Superior temporal gyrus (tissue), 1 donor: Measurements from ENCODE around the gene WASF3.
"Not testable (repeated sequence)": the region's sequence is repeated elsewhere in the genome, so short reads cannot be mapped to it uniquely, and the experiment has no call there.

Experiments
- DNase-seq: peaks from one replicate; pipeline ENCODE4 v3.0.0-alpha.2; 2016; ENCODE audit errors: extremely low spot score

The WASF3 gene

DNA sequence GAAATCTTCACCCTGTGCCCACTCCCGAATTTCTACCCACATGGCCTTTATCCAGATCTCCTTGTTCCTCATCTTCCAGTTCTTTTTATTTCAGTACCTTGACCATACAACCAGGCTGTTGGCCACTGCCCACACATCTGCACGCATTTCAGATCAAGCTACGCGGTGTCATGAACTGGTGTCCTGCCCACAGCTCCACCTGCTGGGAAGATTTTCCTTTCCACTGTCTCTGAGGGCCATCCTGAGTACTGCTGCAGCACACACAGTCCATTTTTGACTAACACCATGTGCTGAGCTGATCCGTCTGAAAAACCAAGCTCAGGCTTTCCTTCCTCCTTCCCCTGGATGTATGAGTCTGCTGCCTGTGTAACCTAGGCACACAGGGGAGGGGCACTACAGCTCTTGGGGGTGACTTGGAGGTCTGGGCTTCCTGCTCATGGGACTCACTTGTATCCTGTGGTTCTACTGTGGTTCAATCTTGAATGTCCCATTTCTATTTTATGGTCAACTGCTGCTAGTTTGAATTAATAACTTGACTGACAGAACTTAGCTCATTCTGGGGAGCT, 71.9 kb downstream of the WASF3 start:
- DNase-seq: no peak

DNA sequence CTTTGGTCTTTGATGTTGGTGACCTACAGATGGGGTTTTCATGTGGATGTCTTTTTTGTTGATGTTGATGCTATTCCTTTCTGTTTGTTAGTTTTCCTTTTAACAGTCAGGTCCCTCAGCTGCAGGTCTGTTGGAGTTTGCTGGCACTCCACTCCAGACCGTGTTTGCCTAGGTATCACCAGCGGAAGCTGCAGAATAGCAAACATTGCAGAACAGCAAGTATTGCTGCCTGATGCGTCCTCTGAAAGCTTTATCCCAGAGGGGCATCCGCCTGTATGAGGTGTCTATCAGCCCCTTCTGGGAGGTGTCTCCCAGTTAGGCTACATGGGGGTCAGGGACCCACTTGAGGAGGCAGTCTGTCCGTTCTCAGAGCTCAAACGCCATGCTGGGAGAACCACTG, 78.2 kb downstream of the WASF3 start:
- DNase-seq: not testable (repeated sequence)

DNA sequence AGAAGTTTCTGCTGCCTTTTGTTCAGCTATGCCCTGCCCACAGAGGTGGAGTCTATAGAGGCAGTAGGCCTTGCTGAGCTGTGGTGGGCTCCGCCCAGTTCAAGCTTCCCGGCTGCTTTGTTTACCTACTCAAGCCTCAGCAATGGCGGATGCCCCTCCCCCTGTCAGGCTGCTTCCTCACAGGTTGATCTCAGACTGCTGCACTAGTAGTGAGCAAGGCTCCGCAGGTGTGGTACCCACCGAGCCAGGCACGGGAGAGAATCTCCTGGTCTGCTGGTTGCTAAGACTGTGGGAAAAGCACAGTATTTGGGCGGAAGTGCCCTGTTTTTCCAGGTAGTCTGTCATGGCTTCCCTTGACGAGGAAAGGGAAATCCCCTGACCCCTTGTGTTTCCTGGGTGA, 78.6 kb downstream of the WASF3 start:
- not testable (repeated sequence) for DNase-seq

DNA sequence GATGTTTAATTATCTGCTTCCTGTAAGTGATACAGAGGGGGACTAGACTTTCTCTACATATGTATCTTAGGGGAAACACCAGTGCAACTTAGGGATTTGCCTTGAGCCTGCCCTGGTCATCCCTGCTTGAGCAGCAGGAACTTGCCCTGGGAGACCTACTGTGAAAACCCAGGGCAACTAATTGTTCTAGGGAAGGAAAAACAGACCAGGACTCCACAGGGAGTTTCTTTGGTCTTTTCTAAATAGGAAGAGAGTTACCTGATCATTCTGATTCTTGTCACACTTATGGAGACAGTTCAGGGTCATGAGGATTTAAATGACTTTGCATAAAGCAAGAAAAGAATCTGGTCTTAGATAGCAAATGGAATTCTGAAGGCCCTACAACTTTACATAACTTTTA, 89.1 kb downstream of the WASF3 start:
- DNase-seq: no peak

DNA sequence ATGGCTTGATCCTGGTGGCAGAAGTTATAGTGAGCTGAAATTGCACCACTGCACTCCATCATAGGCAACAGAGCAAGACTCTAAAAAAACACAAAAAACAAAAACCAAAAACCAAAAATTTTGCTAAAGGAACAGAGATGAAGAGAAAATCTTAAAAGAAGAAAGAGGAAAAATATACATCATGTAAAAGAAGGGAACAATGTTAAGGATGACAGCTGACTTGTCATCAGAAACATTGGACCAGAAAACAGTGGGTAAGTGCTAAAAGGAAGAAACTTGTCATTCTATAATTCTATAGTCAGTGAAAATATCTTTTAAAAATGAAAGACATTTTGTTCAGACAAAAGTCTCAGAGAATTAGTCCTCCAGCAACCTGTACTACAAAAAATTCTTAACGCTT, 93.8 kb downstream of the WASF3 start:
- DNase-seq: no peak

DNA sequence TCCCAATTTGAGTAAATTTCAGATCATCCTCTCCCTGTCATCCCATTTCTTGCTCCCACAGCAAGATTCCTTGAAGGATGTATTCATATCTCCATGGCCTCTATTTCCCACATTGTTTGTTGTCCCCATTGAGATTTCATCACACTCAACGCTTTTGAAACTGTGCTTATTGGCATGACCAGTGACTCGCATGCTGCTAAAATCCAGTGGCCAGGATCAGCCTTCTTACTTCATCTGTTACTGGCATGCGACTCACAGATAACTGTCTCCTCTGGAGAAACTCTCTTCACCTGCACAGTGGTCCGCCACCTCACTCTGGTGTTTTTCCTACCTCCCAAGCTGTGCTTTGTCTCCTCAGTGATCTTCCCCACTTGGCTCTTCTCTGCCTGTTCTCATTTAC, 95.8 kb downstream of the WASF3 start:
- no peak for DNase-seq

DNA sequence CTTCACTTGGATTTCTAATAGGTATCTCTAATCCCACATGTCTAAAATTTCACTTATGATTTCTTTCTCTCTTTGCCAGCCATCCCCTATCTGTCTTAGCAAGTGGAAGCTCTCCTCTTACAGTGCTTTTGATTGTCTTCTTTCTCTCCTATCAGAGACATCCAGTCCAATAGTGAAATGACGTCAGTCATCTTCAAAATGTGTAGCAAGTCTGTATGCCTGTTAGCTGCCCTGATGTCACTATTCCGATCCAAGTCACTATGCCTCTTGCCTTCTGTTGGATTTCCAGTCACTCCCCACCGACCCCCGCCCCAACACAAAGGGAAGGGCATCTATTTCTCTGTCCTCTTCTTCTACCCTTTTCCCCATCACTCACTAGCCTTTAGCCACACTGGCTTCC, 96.4 kb downstream of the WASF3 start:
- DNase-seq: no peak

DNA sequence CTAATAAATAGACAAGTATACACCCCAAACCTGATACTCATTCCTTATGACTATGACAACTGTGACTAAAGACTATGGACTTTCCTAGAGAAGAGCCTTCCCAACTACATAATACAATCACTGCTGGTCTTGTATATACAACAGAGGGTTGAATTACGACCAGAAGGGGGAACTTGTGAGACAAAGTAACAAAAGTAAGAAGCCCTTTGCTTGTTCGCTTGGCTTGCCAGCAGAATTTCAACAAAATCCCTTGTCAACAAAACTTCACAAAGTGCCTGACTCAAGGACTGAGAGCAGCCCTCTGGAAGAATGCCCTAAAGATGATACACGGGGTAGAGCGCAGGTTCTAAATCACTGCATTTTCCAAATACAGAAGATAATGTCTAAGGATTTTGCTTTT, 99.4 kb downstream of the WASF3 start:
- peak; percentile 60 for DNase-seq

DNA sequence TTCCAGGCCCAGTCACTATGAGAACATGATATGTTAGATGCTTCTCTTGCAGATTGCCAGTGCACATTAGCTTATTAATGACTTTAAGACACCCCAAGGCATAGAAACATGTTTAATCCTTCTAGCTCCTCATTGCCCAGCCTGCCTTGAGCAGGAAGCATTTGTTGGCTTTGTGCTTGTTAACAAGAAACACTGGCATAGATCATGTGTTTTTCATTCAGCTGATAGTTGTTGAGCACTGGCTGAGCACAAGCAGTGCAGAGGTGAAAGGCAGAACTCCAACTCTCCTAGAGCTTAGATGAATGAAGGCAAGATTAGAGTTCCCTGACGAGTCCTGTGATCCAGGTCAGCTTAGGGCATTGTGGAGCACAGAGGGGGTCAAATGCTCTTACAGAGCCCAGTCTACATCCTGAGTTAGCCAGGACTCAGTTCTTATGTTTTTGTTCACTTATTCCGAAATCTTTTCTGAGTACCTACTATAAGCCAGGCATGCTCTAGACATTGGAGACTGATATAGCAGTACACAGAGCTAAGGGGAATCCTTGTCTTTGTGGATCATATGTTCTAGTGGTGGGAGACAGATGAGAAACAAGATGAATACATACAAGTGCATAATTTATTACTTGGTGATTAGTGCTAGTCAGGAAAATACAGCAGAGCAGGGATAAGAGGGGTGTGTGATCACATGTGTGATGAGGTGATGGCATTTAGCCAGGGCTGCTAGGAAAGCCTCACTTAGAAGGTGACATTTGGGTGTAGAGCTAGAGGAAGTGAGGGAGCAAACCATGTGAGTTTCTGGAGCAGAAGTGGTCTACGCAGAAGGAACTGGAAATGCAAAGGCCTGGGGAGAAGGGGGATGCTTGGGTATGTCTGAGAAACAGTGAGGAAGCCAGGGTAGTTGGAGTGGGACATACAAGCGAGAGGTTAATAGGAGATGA, 101.2 kb downstream of the WASF3 start:
- peak; percentile 40 for DNase-seq

DNA sequence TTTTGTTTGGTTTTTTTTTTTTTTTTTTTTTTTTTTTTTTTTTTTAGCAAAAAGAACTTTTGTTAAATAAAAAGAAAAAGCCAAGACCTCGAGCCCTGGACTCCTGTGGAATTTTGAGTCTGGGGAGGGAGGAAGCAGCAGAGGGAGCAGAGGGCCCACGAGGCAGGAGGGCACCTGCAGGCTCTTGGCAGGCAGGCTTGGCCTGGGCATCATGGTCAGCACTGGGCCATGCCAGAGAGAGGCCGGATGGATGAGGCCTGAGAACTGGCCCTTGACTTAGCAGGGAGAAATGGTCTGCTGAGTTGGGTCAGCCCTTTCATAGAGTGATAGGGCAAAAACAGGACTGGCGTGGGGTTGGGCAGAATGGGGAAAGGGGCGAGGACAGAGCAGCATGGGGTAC, 102.7 kb downstream of the WASF3 start:
- no peak for DNase-seq

DNA sequence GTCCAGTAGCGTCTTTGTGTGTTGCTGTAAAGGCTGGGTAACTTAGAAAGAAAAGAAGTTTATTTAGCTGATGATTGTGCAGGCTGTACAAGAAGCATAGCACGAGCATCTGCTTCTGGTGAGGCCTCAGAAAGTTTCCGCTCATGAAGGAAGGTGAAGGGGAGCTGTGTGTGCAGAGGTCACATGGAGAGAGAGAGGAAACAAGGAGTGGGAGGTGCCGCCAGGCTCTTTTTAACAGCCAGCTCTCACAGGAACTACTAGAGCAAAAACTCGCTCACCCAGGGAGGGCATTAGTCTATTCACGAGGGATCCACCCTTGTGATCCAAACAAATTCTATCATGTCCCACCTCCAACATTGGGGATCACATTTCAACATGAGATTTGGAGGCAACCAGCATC, 103.3 kb downstream of the WASF3 start:
- no peak for DNase-seq

DNA sequence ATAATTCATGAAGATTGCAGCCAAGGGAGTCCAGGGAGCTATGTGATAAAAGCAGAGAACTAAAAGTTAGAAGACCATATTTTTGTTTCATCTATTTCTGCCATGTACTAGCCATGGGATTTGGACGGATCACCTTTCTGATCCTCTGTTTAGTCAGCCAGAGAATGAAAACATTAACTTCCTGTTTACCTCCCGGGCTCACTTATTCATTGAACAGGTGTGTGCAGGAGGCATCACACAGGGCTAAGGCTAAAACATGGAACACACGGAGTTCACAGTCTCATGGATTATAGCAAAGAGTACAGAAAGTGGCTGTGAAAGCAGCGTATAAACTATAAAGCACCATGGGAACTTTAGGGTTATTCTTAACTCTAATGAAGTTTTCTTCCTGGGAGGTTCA, 106.3 kb downstream of the WASF3 start:
- no peak for DNase-seq

DNA sequence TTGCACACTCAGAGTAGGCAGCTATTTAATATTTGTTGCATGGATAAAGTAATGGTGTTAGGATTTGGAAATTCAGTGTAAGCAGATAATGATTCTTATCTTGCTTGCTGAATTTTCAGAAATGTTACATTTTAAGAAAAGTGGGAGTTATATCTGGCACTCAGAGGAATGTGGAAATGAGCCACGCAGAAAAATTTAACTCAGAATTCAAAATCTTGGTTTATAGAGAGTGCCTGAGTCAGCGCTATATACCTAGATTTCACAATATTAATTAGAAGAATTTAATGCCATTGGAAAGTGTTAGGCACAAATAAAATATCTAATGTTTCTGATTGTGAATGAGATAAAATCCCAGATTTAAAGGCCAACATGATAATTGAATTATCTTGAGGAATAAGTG, 106.8 kb downstream of the WASF3 start:
- DNase-seq: peak; percentile 23

DNA sequence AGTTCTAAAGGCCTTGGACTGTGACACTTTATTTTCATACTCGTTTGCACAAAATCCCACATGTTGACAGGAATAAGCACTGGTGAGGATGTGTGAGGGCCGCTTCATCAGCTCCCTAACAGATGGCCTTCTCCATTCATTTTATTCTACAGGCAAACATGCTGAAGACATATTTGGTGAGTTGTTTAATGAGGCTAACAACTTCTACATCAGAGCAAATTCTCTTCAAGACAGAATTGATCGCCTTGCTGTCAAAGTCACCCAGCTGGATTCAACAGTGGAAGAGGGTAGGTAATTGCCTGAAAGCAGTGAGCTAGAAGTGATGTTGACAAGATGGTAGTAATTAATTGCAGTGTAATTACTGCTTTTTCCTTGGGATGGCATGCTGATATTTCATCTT, 107.4 kb downstream of the WASF3 start:
- DNase-seq: no peak

DNA sequence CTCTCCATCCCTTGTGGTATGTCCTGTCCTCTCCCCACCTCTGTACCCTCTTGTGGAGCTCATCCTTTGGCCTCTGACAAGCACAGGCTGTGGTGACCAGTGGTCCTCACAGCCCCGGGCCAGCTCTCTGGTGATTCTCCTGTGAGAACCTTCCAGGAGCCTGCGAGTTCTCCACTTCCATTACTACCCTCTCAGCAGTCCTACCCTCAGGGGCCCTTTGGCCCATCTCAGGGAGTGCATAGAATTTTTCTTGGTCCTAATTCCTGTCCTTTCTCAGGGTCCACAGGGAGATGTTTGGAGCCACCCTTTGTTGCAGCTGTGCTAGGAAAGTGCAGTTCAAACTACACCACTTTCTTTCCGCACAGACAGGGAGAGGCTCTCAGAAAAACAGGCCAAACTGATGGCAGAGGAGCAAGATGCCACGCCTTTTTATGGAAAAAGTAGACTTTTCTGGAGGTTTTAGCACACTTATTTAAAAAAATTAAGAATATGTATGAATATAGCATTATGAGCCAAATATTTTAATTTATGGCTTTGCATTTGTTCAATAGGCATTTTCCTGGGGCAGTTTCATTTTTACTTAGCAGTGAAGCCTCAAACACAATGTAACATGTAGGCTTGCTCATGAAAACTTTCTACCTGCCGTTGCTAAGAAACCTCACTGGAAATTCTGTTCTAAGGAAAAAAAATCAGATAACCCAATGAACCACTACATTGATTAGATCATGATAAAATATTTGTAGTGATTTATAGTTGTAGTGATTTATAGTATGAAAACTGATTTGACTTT, 111.1 kb downstream of the WASF3 start:
- no peak for DNase-seq

DNA sequence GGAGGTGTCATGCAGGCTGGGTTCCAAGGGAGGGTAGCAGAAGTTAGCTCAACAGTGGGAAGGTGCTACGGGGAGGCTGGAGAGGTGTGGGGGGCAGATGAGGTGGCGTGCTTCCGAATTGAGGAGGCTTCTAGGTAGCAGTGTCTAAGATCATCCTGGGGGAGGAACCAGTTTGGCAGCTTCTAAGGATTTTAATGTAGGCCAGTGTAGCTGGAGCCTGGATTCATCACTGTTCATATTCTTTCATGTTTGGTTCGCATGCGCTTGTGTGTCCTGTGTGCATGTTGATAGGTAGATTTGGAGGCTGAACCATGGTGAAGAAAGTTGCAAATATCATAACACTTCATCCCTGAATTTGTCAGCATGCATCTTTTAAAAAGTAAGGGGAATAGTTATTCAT, 116.4 kb downstream of the WASF3 start:
- no peak for DNase-seq

DNA sequence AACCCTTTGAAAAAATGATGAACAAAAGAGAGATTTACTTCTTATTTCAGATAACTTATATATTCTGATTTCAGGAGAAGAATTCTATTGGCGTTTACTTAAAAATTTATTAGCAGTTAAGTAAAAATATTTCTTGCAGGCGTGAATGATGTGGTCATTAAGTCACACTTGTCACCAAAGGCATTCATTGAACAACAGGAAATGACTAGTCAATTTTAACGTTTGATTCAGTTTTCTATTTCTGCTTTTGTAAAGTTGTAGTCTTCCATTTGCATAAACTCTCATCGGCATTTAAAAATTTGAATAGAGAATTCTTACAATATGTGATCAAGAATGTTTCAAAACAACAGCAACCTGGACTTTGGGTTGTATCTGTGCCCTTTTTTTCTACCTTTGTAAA, 119.7 kb downstream of the WASF3 start:
- DNase-seq: no peak

DNA sequence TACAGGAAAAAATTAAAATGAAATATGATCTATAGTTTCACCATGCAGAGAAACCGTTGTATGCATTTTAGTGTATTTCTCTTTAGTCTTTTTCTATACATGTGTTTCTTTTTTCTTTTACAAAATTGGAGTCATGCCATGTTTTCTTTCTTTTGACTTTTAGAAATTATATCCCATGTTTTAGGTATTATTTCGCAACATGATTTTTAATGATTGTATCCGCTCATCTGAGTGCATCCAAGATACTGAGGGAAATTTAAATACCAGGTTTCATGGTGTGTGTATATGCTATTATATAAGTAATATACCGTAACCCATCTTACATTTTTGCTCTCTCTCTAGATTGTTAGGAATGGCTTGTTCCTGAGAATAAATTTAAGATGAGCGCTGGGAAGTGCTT, 120.8 kb downstream of the WASF3 start:
- no peak for DNase-seq

DNA sequence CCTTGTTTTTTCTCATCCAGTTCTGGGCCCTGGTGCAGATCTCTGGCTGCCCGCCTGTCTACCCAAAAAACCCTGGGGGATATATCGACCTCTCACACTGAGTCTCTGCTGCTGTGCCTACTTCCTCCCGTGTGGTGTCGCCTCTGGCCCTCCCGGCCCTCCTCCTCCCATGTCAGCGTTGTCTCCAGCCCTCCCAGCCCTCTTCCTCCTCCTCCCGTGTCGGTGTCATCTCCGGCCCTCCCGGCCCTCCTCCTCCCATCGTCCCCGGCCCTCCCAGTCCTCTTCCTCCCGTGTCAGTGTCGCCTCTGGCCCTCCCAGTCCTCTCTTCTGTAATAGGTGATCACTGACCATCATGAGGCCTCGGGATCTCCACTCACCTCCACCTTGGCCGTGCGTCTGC, 121.3 kb downstream of the WASF3 start:
- DNase-seq: no peak

DNA sequence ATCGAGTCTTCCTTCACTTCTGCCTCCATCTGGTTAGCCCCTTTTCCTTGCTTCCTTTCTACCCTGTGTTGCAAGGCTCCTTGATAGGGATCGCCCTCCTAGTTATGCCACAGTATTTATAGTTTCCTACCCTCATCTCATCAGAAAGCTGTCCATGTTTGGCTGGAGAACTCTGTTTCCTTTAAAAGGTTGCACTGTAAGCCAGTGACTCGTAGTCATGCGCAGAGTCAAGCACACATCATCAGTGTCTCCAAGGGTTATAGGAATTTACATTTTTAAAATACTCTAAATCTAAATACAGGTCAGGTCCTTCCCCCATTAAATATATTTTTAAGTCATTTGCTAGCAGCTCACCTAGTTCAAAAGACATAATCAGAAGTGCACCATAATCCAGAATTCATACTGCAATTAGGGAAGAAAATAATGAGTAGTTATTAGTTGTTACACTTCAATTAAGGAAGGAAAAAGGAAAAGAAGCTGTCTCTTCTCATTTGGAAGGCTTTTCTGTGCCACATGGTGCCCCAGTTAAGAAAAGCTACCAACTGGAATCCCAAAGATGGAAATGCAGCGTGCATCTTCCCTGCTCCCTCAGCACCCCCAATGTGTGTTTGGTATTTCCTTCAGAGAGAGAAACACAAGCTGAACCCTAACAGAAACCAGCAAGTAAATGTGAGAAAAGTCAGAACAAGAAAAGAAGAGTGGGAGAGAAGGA, 122.1 kb downstream of the WASF3 start:
- no peak for DNase-seq

DNA sequence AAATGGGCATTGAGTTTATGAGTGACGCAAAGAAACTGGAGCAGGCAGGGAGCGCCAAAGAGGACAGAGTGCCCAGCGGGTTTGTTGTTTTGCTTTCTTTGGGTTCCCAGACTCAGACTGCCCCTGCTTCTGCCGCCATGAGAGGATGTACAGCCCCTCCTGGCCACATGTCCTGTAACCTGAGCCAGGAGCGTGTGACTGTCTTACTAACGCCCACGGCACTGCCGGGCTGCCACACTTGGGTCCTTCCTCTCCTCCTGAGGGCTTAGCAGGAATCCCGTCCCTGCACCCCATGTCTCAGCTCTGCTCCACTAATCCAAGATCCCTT, 122.6 kb downstream of the WASF3 start:
- no peak for DNase-seq

DNA sequence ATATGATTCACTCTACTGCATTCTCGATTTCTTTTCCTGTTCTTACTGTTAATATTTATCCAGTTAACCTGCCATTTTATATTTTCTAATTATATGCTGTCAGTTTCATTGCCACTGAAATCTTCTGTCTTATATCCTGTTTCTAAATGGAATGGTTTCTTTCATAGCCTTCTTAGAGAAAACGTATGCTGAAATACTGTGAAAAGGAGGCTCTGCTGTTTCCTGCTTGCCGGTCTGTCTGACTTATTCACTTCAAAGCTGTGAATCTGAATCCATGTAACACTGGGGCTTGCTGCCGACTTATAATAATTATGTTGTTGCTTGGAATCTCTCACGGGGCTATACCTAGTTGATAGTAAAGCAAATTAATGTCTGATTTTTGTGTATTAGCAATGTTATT, 123.1 kb downstream of the WASF3 start:
- DNase-seq: no peak
